Endothelial cell (in vitro differentiated cells): Measurements from ENCODE around the gene PHF1. TPM values are rescaled to one million over a fixed set of nuclear protein-coding genes. Genes with fewer than 3 reads are reported as not detected.

Experiments used
- DNase-seq: peaks from one replicate; pipeline ENCODE4 v3.0.0; 2021; ENCODE audit warnings: low spot score
- H3K27ac Mint-ChIP-seq: one replicate; pipeline ENCODE4 v1.8.0; 2021; ENCODE audit warnings: mixed read lengths, inconsistent platforms; ENCODE audit not compliant: unreplicated experiment
- H3K27me3 Mint-ChIP-seq: one replicate; pipeline ENCODE4 v1.8.0; 2021; ENCODE audit warnings: mild to moderate bottlenecking, moderate library complexity, mixed read lengths, inconsistent platforms; ENCODE audit not compliant: unreplicated experiment
- H3K36me3 Mint-ChIP-seq: one replicate; pipeline ENCODE4 v1.8.0; 2021; ENCODE audit warnings: mild to moderate bottlenecking, low read depth, mixed read lengths, inconsistent platforms; ENCODE audit not compliant: unreplicated experiment
- H3K4me1 Mint-ChIP-seq: one replicate; pipeline ENCODE4 v1.8.0; 2021; ENCODE audit warnings: mild to moderate bottlenecking, mixed read lengths, inconsistent platforms; ENCODE audit not compliant: unreplicated experiment
- H3K4me3 Mint-ChIP-seq: one replicate; pipeline ENCODE4 v1.8.0; 2021; ENCODE audit warnings: mild to moderate bottlenecking, mixed read lengths, inconsistent platforms; ENCODE audit not compliant: unreplicated experiment
- H3K9me3 Mint-ChIP-seq: one replicate; pipeline ENCODE4 v1.8.0; 2021; ENCODE audit warnings: mixed read lengths, inconsistent platforms; ENCODE audit not compliant: unreplicated experiment
- total RNA-seq: library from RNA; stranded (reverse); fragmentation: NEBNext Ultra II Directional; extraction: Animal tissue kit (Norgen Biotek cat#: 25700); gene quantifications from one replicate; pipeline ENCODE4 v1.2.1, GENCODE V29; 2021; ENCODE audit not compliant: unreplicated experiment
- TF ChIP-seq, protein P1 (sequence below): fragments of 200-600 bp; sonication (generic); IDR thresholded peaks from one replicate; pipeline ENCODE4 v1.5.0; 2021; ENCODE audit warnings: antibody characterized with exemption; ENCODE audit not compliant: unreplicated experiment

PHF1 gene
- total RNA-seq, 1 donor from 2014 or later, result 60.0 TPM

- peak overlapping the region; percentile 97 for H3K27ac Mint-ChIP-seq
- DNase-seq, result peak; percentile 54
- H3K9me3 Mint-ChIP-seq, result no peaks in the 10 kb centered on the region
- TF ChIP-seq, protein P1, sequence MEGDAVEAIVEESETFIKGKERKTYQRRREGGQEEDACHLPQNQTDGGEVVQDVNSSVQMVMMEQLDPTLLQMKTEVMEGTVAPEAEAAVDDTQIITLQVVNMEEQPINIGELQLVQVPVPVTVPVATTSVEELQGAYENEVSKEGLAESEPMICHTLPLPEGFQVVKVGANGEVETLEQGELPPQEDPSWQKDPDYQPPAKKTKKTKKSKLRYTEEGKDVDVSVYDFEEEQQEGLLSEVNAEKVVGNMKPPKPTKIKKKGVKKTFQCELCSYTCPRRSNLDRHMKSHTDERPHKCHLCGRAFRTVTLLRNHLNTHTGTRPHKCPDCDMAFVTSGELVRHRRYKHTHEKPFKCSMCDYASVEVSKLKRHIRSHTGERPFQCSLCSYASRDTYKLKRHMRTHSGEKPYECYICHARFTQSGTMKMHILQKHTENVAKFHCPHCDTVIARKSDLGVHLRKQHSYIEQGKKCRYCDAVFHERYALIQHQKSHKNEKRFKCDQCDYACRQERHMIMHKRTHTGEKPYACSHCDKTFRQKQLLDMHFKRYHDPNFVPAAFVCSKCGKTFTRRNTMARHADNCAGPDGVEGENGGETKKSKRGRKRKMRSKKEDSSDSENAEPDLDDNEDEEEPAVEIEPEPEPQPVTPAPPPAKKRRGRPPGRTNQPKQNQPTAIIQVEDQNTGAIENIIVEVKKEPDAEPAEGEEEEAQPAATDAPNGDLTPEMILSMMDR, result no peak
- H3K36me3 Mint-ChIP-seq, result peaks cover 9% of the 10 kb centered on the region
- H3K4me3 Mint-ChIP-seq, result peak overlapping the region; percentile 95
- H3K4me1 Mint-ChIP-seq, result peaks cover 68% of the 10 kb centered on the region
- peaks cover 20% of the 10 kb centered on the region for H3K27me3 Mint-ChIP-seq
Measured at GRCh38 chr6:33427585-33428223, 16.9 kb downstream of the PHF1 start.

- Mint-ChIP-seq H3K36me3 (peaks cover 9% of the 10 kb centered on the region), H3K9me3 (no peaks in the 10 kb centered on the region)
- peak; percentile 51 for DNase-seq
Measured at GRCh38 chr6:33428224-33428965, 17.6 kb downstream of the PHF1 start.

DNA sequence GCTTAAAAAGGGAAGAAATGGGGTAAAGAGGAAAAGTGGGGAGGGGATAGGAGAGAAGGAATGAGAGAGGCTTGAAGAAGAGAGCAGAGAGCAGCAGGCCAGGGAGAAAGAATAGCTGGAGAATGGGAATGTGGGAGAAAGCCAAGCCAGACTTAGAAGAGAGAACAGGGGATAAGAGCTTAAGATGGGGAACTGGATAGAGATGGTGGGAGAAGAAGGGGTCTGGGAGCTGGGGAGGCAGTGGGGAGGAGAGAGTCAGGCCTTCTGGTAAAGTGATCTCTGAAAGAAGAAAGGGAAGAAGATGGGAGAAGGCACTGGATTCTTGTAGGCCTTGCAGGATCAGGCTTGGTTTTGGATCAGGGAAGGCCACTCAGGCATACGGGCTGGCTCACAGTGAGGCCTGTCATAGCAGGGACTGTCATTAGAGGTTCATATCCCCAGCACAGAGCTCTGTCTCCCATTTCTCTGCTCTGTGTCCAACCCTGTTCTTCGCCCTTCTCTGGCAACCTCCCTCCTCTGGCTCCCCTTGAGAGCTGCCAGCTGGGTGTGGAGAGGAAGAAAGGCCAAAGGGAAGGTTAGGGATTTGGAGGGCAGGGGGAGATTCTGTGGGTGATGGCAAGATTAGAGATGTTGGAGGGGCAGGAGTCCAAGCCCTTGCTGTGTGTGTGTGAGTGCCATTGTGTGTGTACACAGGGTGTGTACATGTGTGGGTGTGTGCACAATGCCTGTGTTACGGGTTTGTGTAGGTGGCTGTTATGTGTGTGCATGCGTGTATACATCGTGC, 18.3 kb downstream of the PHF1 start:
- H3K27me3 Mint-ChIP-seq, result peaks cover 17% of the 10 kb centered on the region
- H3K4me1 Mint-ChIP-seq, result peaks cover 75% of the 10 kb centered on the region
- peak overlapping the region; percentile 98 for H3K4me3 Mint-ChIP-seq
- no peak for DNase-seq
- TF ChIP-seq, protein P1, result no peak
- H3K36me3 Mint-ChIP-seq, result peaks cover 5% of the 10 kb centered on the region
- H3K9me3 Mint-ChIP-seq, result no peaks in the 10 kb centered on the region
- peak overlapping the region; percentile 96 for H3K27ac Mint-ChIP-seq

More at GRCh38 chr6:33428224-33428965, 17.6 kb downstream of the PHF1 start:
- TF ChIP-seq, protein P1, result peak; percentile 63
- H3K27me3 Mint-ChIP-seq, result peaks cover 20% of the 10 kb centered on the region
- H3K27ac Mint-ChIP-seq, result peak overlapping the region; percentile 96
- peak overlapping the region; percentile 98 for H3K4me3 Mint-ChIP-seq
- H3K4me1 Mint-ChIP-seq, result peaks cover 73% of the 10 kb centered on the region

DNA sequence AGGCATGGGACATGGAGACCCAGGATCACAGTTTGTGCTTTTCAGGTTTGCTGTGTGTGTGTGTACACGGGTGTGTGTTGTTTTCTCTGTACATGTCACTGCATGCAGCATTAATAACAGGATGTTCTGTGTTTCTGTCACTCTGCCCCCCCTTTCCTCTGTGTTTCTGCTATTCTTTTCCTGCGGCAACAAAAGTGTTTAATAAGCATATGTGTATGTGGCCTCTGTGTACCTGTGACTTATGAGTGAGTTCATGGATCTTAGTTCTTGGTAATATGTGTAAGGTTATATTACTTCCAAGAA, 18.9 kb downstream of the PHF1 start:
- peak overlapping the region; percentile 56 for H3K4me3 Mint-ChIP-seq
- H3K36me3 Mint-ChIP-seq, result peaks cover 5% of the 10 kb centered on the region
- peaks cover 71% of the 10 kb centered on the region for H3K4me1 Mint-ChIP-seq
- no peaks in the 10 kb centered on the region for H3K9me3 Mint-ChIP-seq
- peaks cover 17% of the 10 kb centered on the region for H3K27me3 Mint-ChIP-seq
- no peak for DNase-seq
- peak overlapping the region; percentile 90 for H3K27ac Mint-ChIP-seq
- TF ChIP-seq, protein P1, result no peak
